Measurements from ENCODE around the gene NEURL1.

Gene NEURL1

GRCh38 chr10:103512166-103512565 lies 18.7 kb downstream of the NEURL1 start:
- no peaks in the 10 kb centered on the region for H3K9me3 ChIP-seq (ENCODE audit: insufficient read depth, low read length)
- no peak overlapping the region for H3K4me2 ChIP-seq (ENCODE audit: low read depth, low read length, poor library complexity, severe bottlenecking)
- TF ChIP-seq EZH2phosphoT487 (conservative IDR thresholded peaks at IDR 0.05; ENCODE audit: low read length): no peak
- no peak for TF ChIP-seq CTCF (IDR thresholded peaks at IDR 0.05; ENCODE audit: insufficient read depth, low read length, poor library complexity, severe bottlenecking)
- no peaks in the 10 kb centered on the region for H3K9me2 ChIP-seq (replicated peaks; ENCODE audit: insufficient read depth, low read length)
- no peak overlapping the region for H3K9ac ChIP-seq (ENCODE audit: low read length)
- no peak overlapping the region for H2AFZ ChIP-seq (ENCODE audit: low read depth, low read length, severe bottlenecking)
- H3K27me3 ChIP-seq (ENCODE audit: low read length): no peaks in the 10 kb centered on the region
- no peak overlapping the region for H3K4me3 ChIP-seq (ENCODE audit: insufficient read depth, low read length, poor library complexity, severe bottlenecking)
- no peak overlapping the region for H3K27ac ChIP-seq (ENCODE audit: low read depth, low read length)
- no peaks in the 10 kb centered on the region for H4K20me1 ChIP-seq (ENCODE audit: low read depth, low read length)
- H3K36me3 ChIP-seq (ENCODE audit: low read length): no peaks in the 10 kb centered on the region
- no peaks in the 10 kb centered on the region for H3F3A ChIP-seq (ENCODE audit: insufficient read depth)
- no peaks in the 10 kb centered on the region for H3K79me2 ChIP-seq (ENCODE audit: insufficient read depth, low read length)

- no peak overlapping the region for H3K27ac ChIP-seq (ENCODE audit: low read depth, low read length)
- H3K9me2 ChIP-seq (replicated peaks; ENCODE audit: insufficient read depth, low read length): no peaks in the 10 kb centered on the region
- no peaks in the 10 kb centered on the region for H3K27me3 ChIP-seq (ENCODE audit: low read length)
- TF ChIP-seq EZH2phosphoT487 (conservative IDR thresholded peaks at IDR 0.05; ENCODE audit: low read length) (no peak), CTCF (IDR thresholded peaks at IDR 0.05; ENCODE audit: insufficient read depth, low read length, poor library complexity, severe bottlenecking) (no peak)
- no peak overlapping the region for H3K4me2 ChIP-seq (ENCODE audit: low read depth, low read length, poor library complexity, severe bottlenecking)
- no peaks in the 10 kb centered on the region for H3F3A ChIP-seq (ENCODE audit: insufficient read depth)
- H3K36me3 ChIP-seq (ENCODE audit: low read length): no peaks in the 10 kb centered on the region
- no peaks in the 10 kb centered on the region for H3K9me3 ChIP-seq (ENCODE audit: insufficient read depth, low read length)
- H3K4me3 ChIP-seq (ENCODE audit: insufficient read depth, low read length, poor library complexity, severe bottlenecking): no peak overlapping the region
- no peak overlapping the region for H3K9ac ChIP-seq (ENCODE audit: low read length)
- no peaks in the 10 kb centered on the region for H3K79me2 ChIP-seq (ENCODE audit: insufficient read depth, low read length)
- H4K20me1 ChIP-seq (ENCODE audit: low read depth, low read length): no peaks in the 10 kb centered on the region
- no peak overlapping the region for H2AFZ ChIP-seq (ENCODE audit: low read depth, low read length, severe bottlenecking)
These were observed 19.3 kb downstream of the NEURL1 start for GRCh38 chr10:103512591-103513379.

- Histone ChIP-seq H4K20me1 (ENCODE audit: low read depth, low read length) (no peaks in the 10 kb centered on the region), H3K4me2 (ENCODE audit: low read depth, low read length, poor library complexity, severe bottlenecking) (no peak overlapping the region), H3K4me3 (ENCODE audit: insufficient read depth, low read length, poor library complexity, severe bottlenecking) (no peak overlapping the region), H3K36me3 (ENCODE audit: low read length) (no peaks in the 10 kb centered on the region), H3K9me3 (ENCODE audit: insufficient read depth, low read length) (no peaks in the 10 kb centered on the region), H3K9ac (ENCODE audit: low read length) (no peak overlapping the region), H3K27ac (ENCODE audit: low read depth, low read length) (no peak overlapping the region), H3K27me3 (ENCODE audit: low read length) (no peaks in the 10 kb centered on the region), H2AFZ (ENCODE audit: low read depth, low read length, severe bottlenecking) (no peak overlapping the region), H3K79me2 (ENCODE audit: insufficient read depth, low read length) (no peaks in the 10 kb centered on the region), H3K9me2 (replicated peaks; ENCODE audit: insufficient read depth, low read length) (no peaks in the 10 kb centered on the region), H3F3A (ENCODE audit: insufficient read depth) (no peaks in the 10 kb centered on the region)
- TF ChIP-seq EZH2phosphoT487 (conservative IDR thresholded peaks at IDR 0.05; ENCODE audit: low read length) (no peak), CTCF (IDR thresholded peaks at IDR 0.05; ENCODE audit: insufficient read depth, low read length, poor library complexity, severe bottlenecking) (no peak)
These were observed 20.0 kb downstream of the NEURL1 start for GRCh38 chr10:103513380-103514060.
